H9 (cell line): ENCODE measurements around the gene AP1G2. TPM values are rescaled to one million over a fixed set of nuclear protein-coding genes. Genes with fewer than 3 reads are reported as not detected.

Experiments
- DNase-seq: peaks from one replicate; pipeline ENCODE4 v3.0.0-alpha.2; 2017
- H2AFZ ChIP-seq: one replicate; pipeline ENCODE4 v1.6.1; 2013; ENCODE audit warnings: mild to moderate bottlenecking, low read length, control low read depth, moderate library complexity
- H2AK5ac ChIP-seq: 2 replicates; pipeline ENCODE4 v1.6.1; 2013; ENCODE audit warnings: low read length, control low read depth, mixed read lengths; ENCODE audit not compliant: insufficient read length
- H2BK120ac ChIP-seq: one replicate; pipeline ENCODE4 v1.6.1; 2013; ENCODE audit warnings: low read depth, mild to moderate bottlenecking, low read length, control low read depth, inconsistent platforms; ENCODE audit not compliant: poor library complexity, severe bottlenecking
- H2BK12ac ChIP-seq: 2 replicates; pipeline ENCODE4 v1.6.1; 2013; ENCODE audit warnings: low read length, control low read depth, mixed read lengths, low read depth; ENCODE audit not compliant: insufficient read length
- H2BK15ac ChIP-seq: 2 replicates; pipeline ENCODE4 v1.6.1; 2013; ENCODE audit warnings: low read depth, low read length, control low read depth
- H2BK20ac ChIP-seq: one replicate; pipeline ENCODE4 v1.6.1; 2013; ENCODE audit warnings: low read depth, mild to moderate bottlenecking, low read length, control low read depth, inconsistent platforms; ENCODE audit not compliant: poor library complexity, severe bottlenecking
- H2BK5ac ChIP-seq: 2 replicates; pipeline ENCODE4 v1.6.1; 2013; ENCODE audit warnings: low read length, control low read depth, mixed read lengths; ENCODE audit not compliant: insufficient read length
- H3K14ac ChIP-seq: 2 replicates; pipeline ENCODE4 v1.6.1; 2013; ENCODE audit warnings: low read length, control low read depth; ENCODE audit not compliant: insufficient read depth
- H3K18ac ChIP-seq: 2 replicates; pipeline ENCODE4 v1.6.1; 2013; ENCODE audit warnings: low read depth, mild to moderate bottlenecking, mixed read lengths, low read length, control low read depth; ENCODE audit not compliant: insufficient read length
- H3K23ac ChIP-seq: 2 replicates; pipeline ENCODE4 v1.6.1; 2013; ENCODE audit warnings: low read length, control low read depth, mixed read lengths, low read depth; ENCODE audit not compliant: insufficient read length
- H3K23me2 ChIP-seq: 2 replicates; pipeline ENCODE4 v1.6.1; 2013; ENCODE audit warnings: low read depth, mild to moderate bottlenecking, mixed read lengths, low read length, control low read depth; ENCODE audit not compliant: insufficient read length, poor library complexity, severe bottlenecking
- H3K27ac ChIP-seq: 2 replicates; pipeline ENCODE4 v1.5.1; 2013; ENCODE audit warnings: low read length, control low read depth, mixed read lengths, low read depth; ENCODE audit not compliant: insufficient read length
- H3K27me3 ChIP-seq: 2 replicates; pipeline ENCODE4 v1.6.1; 2013; ENCODE audit warnings: low read length, control low read depth, inconsistent platforms; ENCODE audit not compliant: insufficient read depth
- H3K4ac ChIP-seq: 2 replicates; pipeline ENCODE4 v1.6.1; 2013; ENCODE audit warnings: low read depth, mild to moderate bottlenecking, control low read depth, inconsistent platforms, low read length, moderate library complexity
- H3K4me1 ChIP-seq: 2 replicates; pipeline ENCODE4 v1.6.1; 2013; ENCODE audit warnings: low read length, control low read depth, inconsistent platforms; ENCODE audit not compliant: insufficient read depth
- H3K4me2 ChIP-seq: 2 replicates; pipeline ENCODE4 v1.6.1; 2013; ENCODE audit warnings: low read length, control low read depth, mixed read lengths; ENCODE audit not compliant: insufficient read length, insufficient read depth
- H3K56ac ChIP-seq: 2 replicates; pipeline ENCODE4 v1.6.1; 2013; ENCODE audit warnings: low read depth, mild to moderate bottlenecking, mixed read lengths, low read length, control low read depth; ENCODE audit not compliant: insufficient read length
- H3K79me1 ChIP-seq: 2 replicates; pipeline ENCODE4 v1.6.1; 2013; ENCODE audit warnings: low read depth, mild to moderate bottlenecking, moderate library complexity, low read length, control low read depth, inconsistent platforms; ENCODE audit not compliant: insufficient read depth, poor library complexity, severe bottlenecking
- H3K79me2 ChIP-seq: 2 replicates; pipeline ENCODE4 v1.6.1; 2013; ENCODE audit warnings: low read length, control low read depth, inconsistent platforms; ENCODE audit not compliant: insufficient read depth
- H3K9ac ChIP-seq: 2 replicates; pipeline ENCODE4 v1.6.1; 2013; ENCODE audit warnings: low read length, control low read depth, mixed read lengths; ENCODE audit not compliant: insufficient read length; ENCODE audit errors: extremely low read depth
- H3K9me3 ChIP-seq: one replicate; pipeline ENCODE4 v1.6.1; 2013; ENCODE audit warnings: low read depth, low read length, inconsistent platforms; ENCODE audit not compliant: control insufficient read depth
- H3T11ph ChIP-seq: one replicate; pipeline ENCODE4 v1.6.1; 2013; ENCODE audit warnings: mild to moderate bottlenecking, low read length, control low read depth, inconsistent platforms
- H4K20me1 ChIP-seq: one replicate; pipeline ENCODE4 v1.6.1; 2013; ENCODE audit not compliant: control insufficient read depth, insufficient read length, insufficient read depth
- H4K5ac ChIP-seq: 2 replicates; pipeline ENCODE4 v1.6.1; 2013; ENCODE audit warnings: low read depth, mild to moderate bottlenecking, mixed read lengths, low read length, control low read depth; ENCODE audit not compliant: insufficient read length
- H4K8ac ChIP-seq: replicated peaks from 2 replicates; pipeline ENCODE4 v1.6.1; 2013; ENCODE audit warnings: low read length, control low read depth, mixed read lengths, low read depth; ENCODE audit not compliant: insufficient read length
- H4K91ac ChIP-seq: 2 replicates; pipeline ENCODE4 v1.6.1; 2013; ENCODE audit warnings: low read depth, mild to moderate bottlenecking, moderate library complexity, mixed read lengths, low read length, control low read depth; ENCODE audit not compliant: insufficient read length
- H3K27ac Mint-ChIP-seq, 3 experiments: 2 replicates in 2 of 3; 3 replicates in 1 of 3; pipeline ENCODE4 v1.8.0; 2020 to 2021; ENCODE audit warnings: mixed read lengths in 3 of 3, mild to moderate bottlenecking in 1 of 3, moderate library complexity in 1 of 3
- H3K27me3 Mint-ChIP-seq: 2 replicates; pipeline ENCODE4 v1.8.0; 2021; ENCODE audit warnings: low read depth, mild to moderate bottlenecking, moderate library complexity, mixed read lengths
- H3K36me3 Mint-ChIP-seq, 3 experiments: 2 replicates in 2 of 3; 3 replicates in 1 of 3; pipeline ENCODE4 v1.8.0; 2020 to 2021; ENCODE audit warnings: low read depth in 3 of 3, mixed read lengths in 3 of 3; ENCODE audit not compliant: insufficient read depth in 1 of 3
- H3K4me1 Mint-ChIP-seq, 2 experiments: 2 replicates each; pipeline ENCODE4 v1.8.0; 2020; ENCODE audit warnings: mixed read lengths in 2 of 2
- H3K4me3 Mint-ChIP-seq, 2 experiments: 2 replicates in 1 of 2; 3 replicates in 1 of 2; pipeline ENCODE4 v1.8.0; 2020 to 2021; ENCODE audit warnings: mild to moderate bottlenecking in 2 of 2, mixed read lengths in 2 of 2, moderate library complexity in 1 of 2
- H3K9me3 Mint-ChIP-seq, 2 experiments: 2 replicates in 1 of 2; 3 replicates in 1 of 2; pipeline ENCODE4 v1.8.0; 2020; ENCODE audit warnings: mild to moderate bottlenecking in 2 of 2, mixed read lengths in 2 of 2, moderate library complexity in 1 of 2
- CTCF ChIP-seq: fragments of 200-600 bp; sonication (generic); conservative IDR thresholded peaks from 3 replicates; pipeline ENCODE4 v1.8.0; 2021; ENCODE audit warnings: antibody characterized with exemption, mild to moderate bottlenecking
- WGBS: extraction: QIAGEN DNeasy Blood & Tissue Kit; methylation state at CpG from one replicate; pipeline ENCODE4 v1.1.7; 2013; ENCODE audit warnings: missing lambda C conversion rate, low lambda C conversion rate, mixed read lengths; ENCODE audit not compliant: insufficient read length; ENCODE audit errors: extremely low coverage; 5-methylcytosine and 5-hydroxymethylcytosine counted together
- total RNA-seq: library from RNA; stranded (reverse); gene quantifications from 2 replicates; pipeline ENCODE4 v1.2.1, GENCODE V29; 2021

AP1G2 gene
- total RNA-seq, 1 experiment from 2014 or later, result 107 TPM

- WGBS, result no CpG with 5 or more reads among the region's 14 CpGs
- Histone ChIP-seq H2BK20ac (no peak overlapping the region), H2BK120ac (no peak overlapping the region), H3K4me2 (no peak overlapping the region), H3K56ac (no peak overlapping the region), H4K5ac (no peak overlapping the region), H2BK5ac (no peak overlapping the region), H3K4ac (no peak overlapping the region), H4K8ac (no peak overlapping the region), H2AK5ac (no peak overlapping the region), H3K18ac (no peak overlapping the region), H2AFZ (no peak overlapping the region), H3K27ac (no peak overlapping the region), H4K20me1 (peaks cover 5% of the 10 kb centered on the region), H3K4me1 (peaks cover 6% of the 10 kb centered on the region; the same call in 1 of the 2 replicates), H3K79me2 (no peaks in the 10 kb centered on the region), H3K23me2 (peaks cover 17% of the 10 kb centered on the region), H3K14ac (no peak overlapping the region; the same call in 1 of the 2 replicates), H2BK12ac (no peak overlapping the region), H4K91ac (no peak overlapping the region), H3K9ac (no peak overlapping the region), H3K79me1 (no peaks in the 10 kb centered on the region), H3K9me3 (no peaks in the 10 kb centered on the region), H3T11ph (no peak overlapping the region), H3K27me3 (peaks cover 6% of the 10 kb centered on the region; the same call in 1 of the 2 replicates), H3K23ac (no peak overlapping the region), H2BK15ac (no peak overlapping the region)
- no peak overlapping the region for H3K27ac Mint-ChIP-seq
- H3K36me3 Mint-ChIP-seq, result peaks cover 0 to 39% (median 30%) of the 10 kb centered on the region in 3 experiments; a peak in 5 of 7 replicates
- H3K9me3 Mint-ChIP-seq, result no peaks in the 10 kb centered on the region; a peak in 1 of 5 replicates
- no peak for TF ChIP-seq CTCF
- H3K27me3 Mint-ChIP-seq, result peaks cover 36% of the 10 kb centered on the region
- DNase-seq, result no peak
- H3K4me1 Mint-ChIP-seq, result peaks cover 43 to 48% of the 10 kb centered on the region in 2 experiments
- peak overlapping the region in 1 of 2 experiments; percentile 51; a peak in 2 of 5 replicates for H3K4me3 Mint-ChIP-seq
Observed at GRCh38 chr14:23571701-23572523, 4.3 kb upstream of the AP1G2 start.
